ENCODE measurements around the gene MB. TPM values are rescaled to one million over a fixed set of nuclear protein-coding genes. Genes with fewer than 3 reads are reported as not detected.

The MB gene
- total RNA-seq, 1 experiment from 2014 or later: 1.5 TPM

GRCh38 chr22:35580351-35581022 is 36.6 kb downstream of the MB start:
- no TSS peak for BruUV-seq (replicated peaks)
- RAD21 ChIA-PET (ENCODE audit: low non-redundant PET in 1 of 2, low total read pairs in 2 of 2, uncharacterized antibody in 2 of 2, unreplicated experiment in 2 of 2): no interaction called here

GRCh38 chr22:35578836-35579575 is 38.1 kb downstream of the MB start:
- ChIA-PET POLR2A (no interaction called here), CTCF (no interaction called here), RAD21 (ENCODE audit: low non-redundant PET in 1 of 2, low total read pairs in 2 of 2, uncharacterized antibody in 2 of 2, unreplicated experiment in 2 of 2) (no interaction called here)
- H3K27me3 ChIP-seq (ENCODE audit: insufficient read depth, low read length): no peaks in the 10 kb centered on the region
- H3K9ac ChIP-seq (ENCODE audit: low read length): no peak overlapping the region
- no TSS peak for BruUV-seq (replicated peaks)
- no peak overlapping the region for H2AFZ ChIP-seq (ENCODE audit: low read depth, low read length, poor library complexity, severe bottlenecking)
- no peaks in the 10 kb centered on the region for H4K20me1 ChIP-seq (ENCODE audit: insufficient read depth)
- H3K4me3 ChIP-seq (replicated peaks in 1 of 2; ENCODE audit: low read depth in 1 of 2, low read length in 2 of 2): no peak overlapping the region
- H3K79me2 ChIP-seq (ENCODE audit: insufficient read depth, low read length): no peaks in the 10 kb centered on the region
- no peak overlapping the region for H3K4me2 ChIP-seq (ENCODE audit: low read length)
- no peaks in the 10 kb centered on the region for H3K9me3 ChIP-seq (ENCODE audit: control insufficient read depth in 1 of 2, insufficient read depth in 1 of 2, low read depth in 1 of 2, low read length in 2 of 2)
- no peak overlapping the region for H3K27ac ChIP-seq (ENCODE audit: low read depth, low read length)
- DNase-seq (ENCODE audit: low read depth, low spot score) (no peak), ATAC-seq (no peak)
- intact Hi-C loops (cut with micrococcal nuclease): no loop called here
- no peaks in the 10 kb centered on the region for H3K9me2 ChIP-seq (ENCODE audit: insufficient read depth)
- H3K4me1 ChIP-seq (ENCODE audit: control insufficient read depth in 1 of 2, insufficient read depth in 2 of 2, low read length in 2 of 2): peaks cover 0 to 11% of the 10 kb centered on the region in 2 experiments; a peak in 2 of 4 replicates
- no peaks in the 10 kb centered on the region for H3K36me3 ChIP-seq (ENCODE audit: control insufficient read depth in 1 of 2, insufficient read depth in 2 of 2, low read length in 2 of 2)
- TF ChIP-seq, protein P1, sequence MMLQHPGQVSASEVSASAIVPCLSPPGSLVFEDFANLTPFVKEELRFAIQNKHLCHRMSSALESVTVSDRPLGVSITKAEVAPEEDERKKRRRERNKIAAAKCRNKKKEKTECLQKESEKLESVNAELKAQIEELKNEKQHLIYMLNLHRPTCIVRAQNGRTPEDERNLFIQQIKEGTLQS (IDR thresholded peaks at IDR 0.05): no peak
- TF ChIP-seq CEBPB (IDR thresholded peaks at IDR 0.05; ENCODE audit: low read depth) (no peak), YY1 (IDR thresholded peaks at IDR 0.05; ENCODE audit: extremely low read depth, insufficient replicate concordance, low read depth, low read length) (no peak), ZBTB33 (IDR thresholded peaks at IDR 0.05; ENCODE audit: extremely low read depth, insufficient replicate concordance, low read length) (no peak), TCF7L2 (IDR thresholded peaks at IDR 0.05; ENCODE audit: borderline replicate concordance, extremely low read depth, insufficient read depth, insufficient read length) (no peak), MAX (IDR thresholded peaks at IDR 0.05) (no peak), SRF (IDR thresholded peaks at IDR 0.05; ENCODE audit: low read depth) (no peak), POLR2AphosphoS5 (IDR thresholded peaks at IDR 0.05; ENCODE audit: low read depth, low read length) (no peak), CBX3 (IDR thresholded peaks at IDR 0.05; ENCODE audit: low read depth) (no peak), RAD21 (IDR thresholded peaks at IDR 0.05; ENCODE audit: low read depth) (no peak), ELF1 (IDR thresholded peaks at IDR 0.05; ENCODE audit: borderline replicate concordance, low read depth) (no peak)
- TF ChIP-seq, protein P2, sequence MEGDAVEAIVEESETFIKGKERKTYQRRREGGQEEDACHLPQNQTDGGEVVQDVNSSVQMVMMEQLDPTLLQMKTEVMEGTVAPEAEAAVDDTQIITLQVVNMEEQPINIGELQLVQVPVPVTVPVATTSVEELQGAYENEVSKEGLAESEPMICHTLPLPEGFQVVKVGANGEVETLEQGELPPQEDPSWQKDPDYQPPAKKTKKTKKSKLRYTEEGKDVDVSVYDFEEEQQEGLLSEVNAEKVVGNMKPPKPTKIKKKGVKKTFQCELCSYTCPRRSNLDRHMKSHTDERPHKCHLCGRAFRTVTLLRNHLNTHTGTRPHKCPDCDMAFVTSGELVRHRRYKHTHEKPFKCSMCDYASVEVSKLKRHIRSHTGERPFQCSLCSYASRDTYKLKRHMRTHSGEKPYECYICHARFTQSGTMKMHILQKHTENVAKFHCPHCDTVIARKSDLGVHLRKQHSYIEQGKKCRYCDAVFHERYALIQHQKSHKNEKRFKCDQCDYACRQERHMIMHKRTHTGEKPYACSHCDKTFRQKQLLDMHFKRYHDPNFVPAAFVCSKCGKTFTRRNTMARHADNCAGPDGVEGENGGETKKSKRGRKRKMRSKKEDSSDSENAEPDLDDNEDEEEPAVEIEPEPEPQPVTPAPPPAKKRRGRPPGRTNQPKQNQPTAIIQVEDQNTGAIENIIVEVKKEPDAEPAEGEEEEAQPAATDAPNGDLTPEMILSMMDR (IDR thresholded peaks at IDR 0.05 in 2 of 3, conservative IDR thresholded peaks at IDR 0.05 in 1 of 3; ENCODE audit: borderline replicate concordance in 1 of 3, insufficient read depth in 1 of 3, low read depth in 2 of 3, low read length in 2 of 3): no peak

More at GRCh38 chr22:35580351-35581022, 36.6 kb downstream of the MB start:
- Histone ChIP-seq H3K9me3 (ENCODE audit: control insufficient read depth in 1 of 2, insufficient read depth in 1 of 2, low read depth in 1 of 2, low read length in 2 of 2) (no peaks in the 10 kb centered on the region), H3K27ac (ENCODE audit: low read depth, low read length) (no peak overlapping the region), H2AFZ (ENCODE audit: low read depth, low read length, poor library complexity, severe bottlenecking) (no peak overlapping the region), H3K4me1 (ENCODE audit: control insufficient read depth in 1 of 2, insufficient read depth in 2 of 2, low read length in 2 of 2) (peaks cover 0 to 11% of the 10 kb centered on the region in 2 experiments; a peak in 2 of 4 replicates), H4K20me1 (ENCODE audit: insufficient read depth) (no peaks in the 10 kb centered on the region), H3K4me3 (replicated peaks in 1 of 2; ENCODE audit: low read depth in 1 of 2, low read length in 2 of 2) (no peak overlapping the region), H3K9me2 (ENCODE audit: insufficient read depth) (no peaks in the 10 kb centered on the region), H3K27me3 (ENCODE audit: insufficient read depth, low read length) (no peaks in the 10 kb centered on the region), H3K4me2 (ENCODE audit: low read length) (no peak overlapping the region), H3K79me2 (ENCODE audit: insufficient read depth, low read length) (no peaks in the 10 kb centered on the region), H3K36me3 (ENCODE audit: control insufficient read depth in 1 of 2, insufficient read depth in 2 of 2, low read length in 2 of 2) (no peaks in the 10 kb centered on the region), H3K9ac (ENCODE audit: low read length) (no peak overlapping the region)
- DNase-seq (ENCODE audit: low read depth, low spot score): no peak
- TF ChIP-seq TCF7L2 (IDR thresholded peaks at IDR 0.05; ENCODE audit: borderline replicate concordance, extremely low read depth, insufficient read depth, insufficient read length): no peak
- TF ChIP-seq POLR2AphosphoS5 (IDR thresholded peaks at IDR 0.05; ENCODE audit: low read depth, low read length): no peak
- TF ChIP-seq CBX3 (IDR thresholded peaks at IDR 0.05; ENCODE audit: low read depth): no peak
- TF ChIP-seq YY1 (IDR thresholded peaks at IDR 0.05; ENCODE audit: extremely low read depth, insufficient replicate concordance, low read depth, low read length): no peak
- TF ChIP-seq SP1 (IDR thresholded peaks at IDR 0.05; ENCODE audit: low read depth): no peak
- intact Hi-C loops (cut with micrococcal nuclease): no loop called here
- ATAC-seq: no peak
- ChIA-PET CTCF (no interaction called here), POLR2A (no interaction called here)
